MM.1S (cell line): Measurements from ENCODE around the gene STK4.

Source experiments
- DNase-seq: peaks from one replicate; pipeline ENCODE4 v3.0.0-alpha.2; 2015
- H2AFZ ChIP-seq: fragments of 300-600 bp; sonication (generic); 2 replicates; pipeline ENCODE4 v1.6.0; 2016; ENCODE audit warnings: antibody characterized with exemption, low read length
- H3F3A ChIP-seq: fragments of 300-600 bp; sonication (generic); 2 replicates; pipeline ENCODE4 v1.6.1; 2016; ENCODE audit warnings: mild to moderate bottlenecking, antibody characterized with exemption, low read length, moderate library complexity, mixed read lengths; ENCODE audit not compliant: insufficient read depth
- H3K27ac ChIP-seq: fragments of 300-600 bp; sonication (generic); 2 replicates; pipeline ENCODE4 v1.5.1; 2016; ENCODE audit warnings: mild to moderate bottlenecking, low read length
- H3K27me3 ChIP-seq: fragments of 300-600 bp; sonication (generic); replicated peaks from 2 replicates; pipeline ENCODE4 v1.6.0; 2016; ENCODE audit warnings: low read length; ENCODE audit not compliant: insufficient read depth
- H3K36me3 ChIP-seq: fragments of 300-600 bp; sonication (generic); replicated peaks from 2 replicates; pipeline ENCODE4 v1.6.1; 2016; ENCODE audit warnings: mild to moderate bottlenecking, low read length, mixed read lengths; ENCODE audit not compliant: insufficient read depth
- H3K4me1 ChIP-seq: fragments of 300-600 bp; sonication (generic); 2 replicates; pipeline ENCODE4 v1.6.1; 2016; ENCODE audit warnings: low read length, mixed read lengths
- H3K4me2 ChIP-seq: fragments of 300-600 bp; sonication (generic); 2 replicates; pipeline ENCODE4 v1.6.0; 2016; ENCODE audit warnings: low read depth, low read length
- H3K4me3 ChIP-seq: fragments of 300-600 bp; sonication (generic); 2 replicates; pipeline ENCODE4 v1.5.1; 2016; ENCODE audit warnings: low read length, mixed read lengths
- H3K79me2 ChIP-seq: fragments of 300-600 bp; sonication (generic); 2 replicates; pipeline ENCODE4 v1.6.1; 2016; ENCODE audit warnings: mixed run types, low read length, mixed read lengths
- H3K9ac ChIP-seq: fragments of 300-600 bp; sonication (generic); 2 replicates; pipeline ENCODE4 v1.6.1; 2016; ENCODE audit warnings: low read length, mixed read lengths
- H3K9me2 ChIP-seq: fragments of 300-600 bp; sonication (generic); replicated peaks from 2 replicates; pipeline ENCODE4 v1.6.1; 2016; ENCODE audit warnings: mild to moderate bottlenecking, low read length, mixed read lengths; ENCODE audit not compliant: insufficient read depth
- H3K9me3 ChIP-seq: fragments of 300-600 bp; sonication (generic); replicated peaks from 2 replicates; pipeline ENCODE4 v1.6.1; 2016; ENCODE audit warnings: mild to moderate bottlenecking, low read length, mixed read lengths; ENCODE audit not compliant: insufficient read depth
- H4K20me1 ChIP-seq: fragments of 300-600 bp; sonication (generic); 2 replicates; pipeline ENCODE4 v1.6.1; 2016; ENCODE audit warnings: mild to moderate bottlenecking, low read length, moderate library complexity, mixed read lengths; ENCODE audit not compliant: insufficient read depth
- EZH2 ChIP-seq: fragments of 300-600 bp; sonication (generic); optimal IDR thresholded peaks from 2 replicates; pipeline ENCODE3; 2017; ENCODE audit warnings: low read depth, mild to moderate bottlenecking, antibody characterized with exemption, low read length, mixed read lengths
- EZH2phosphoT487 ChIP-seq: fragments of 300-600 bp; sonication (generic); IDR thresholded peaks from 2 replicates; pipeline ENCODE4 v1.6.1; 2018; ENCODE audit warnings: antibody characterized with exemption, low read length
- TF ChIP-seq, protein P1 (sequence below): fragments of 300-600 bp; sonication (generic); IDR thresholded peaks from 2 replicates; pipeline ENCODE4 v1.5.1; 2016; ENCODE audit warnings: antibody characterized with exemption, low read length, mixed read lengths

The STK4 gene

GRCh38 chr20:45052698-45053429, 86.6 kb downstream of the STK4 start:
- peaks cover 86% of the 10 kb centered on the region for H3K79me2 ChIP-seq
- DNase-seq = peak; percentile 81
- H3K4me1 ChIP-seq = peaks cover 86% of the 10 kb centered on the region
- peak overlapping the region; percentile 97 for H3K27ac ChIP-seq
- H3K9me3 ChIP-seq = no peaks in the 10 kb centered on the region
- peak overlapping the region; percentile 23 for H3K4me3 ChIP-seq
- TF ChIP-seq EZH2phosphoT487 (no peak), EZH2 (no peak)
- TF ChIP-seq, protein P1, sequence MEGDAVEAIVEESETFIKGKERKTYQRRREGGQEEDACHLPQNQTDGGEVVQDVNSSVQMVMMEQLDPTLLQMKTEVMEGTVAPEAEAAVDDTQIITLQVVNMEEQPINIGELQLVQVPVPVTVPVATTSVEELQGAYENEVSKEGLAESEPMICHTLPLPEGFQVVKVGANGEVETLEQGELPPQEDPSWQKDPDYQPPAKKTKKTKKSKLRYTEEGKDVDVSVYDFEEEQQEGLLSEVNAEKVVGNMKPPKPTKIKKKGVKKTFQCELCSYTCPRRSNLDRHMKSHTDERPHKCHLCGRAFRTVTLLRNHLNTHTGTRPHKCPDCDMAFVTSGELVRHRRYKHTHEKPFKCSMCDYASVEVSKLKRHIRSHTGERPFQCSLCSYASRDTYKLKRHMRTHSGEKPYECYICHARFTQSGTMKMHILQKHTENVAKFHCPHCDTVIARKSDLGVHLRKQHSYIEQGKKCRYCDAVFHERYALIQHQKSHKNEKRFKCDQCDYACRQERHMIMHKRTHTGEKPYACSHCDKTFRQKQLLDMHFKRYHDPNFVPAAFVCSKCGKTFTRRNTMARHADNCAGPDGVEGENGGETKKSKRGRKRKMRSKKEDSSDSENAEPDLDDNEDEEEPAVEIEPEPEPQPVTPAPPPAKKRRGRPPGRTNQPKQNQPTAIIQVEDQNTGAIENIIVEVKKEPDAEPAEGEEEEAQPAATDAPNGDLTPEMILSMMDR = no peak
- H2AFZ ChIP-seq = no peak overlapping the region
- peaks cover 55% of the 10 kb centered on the region for H3F3A ChIP-seq
- H3K4me2 ChIP-seq = peak overlapping the region; percentile 52
- no peaks in the 10 kb centered on the region for H4K20me1 ChIP-seq
- H3K9ac ChIP-seq = peak overlapping the region; percentile 67
- H3K9me2 ChIP-seq = no peaks in the 10 kb centered on the region
- peaks cover 11% of the 10 kb centered on the region for H3K36me3 ChIP-seq
- no peaks in the 10 kb centered on the region for H3K27me3 ChIP-seq

DNA sequence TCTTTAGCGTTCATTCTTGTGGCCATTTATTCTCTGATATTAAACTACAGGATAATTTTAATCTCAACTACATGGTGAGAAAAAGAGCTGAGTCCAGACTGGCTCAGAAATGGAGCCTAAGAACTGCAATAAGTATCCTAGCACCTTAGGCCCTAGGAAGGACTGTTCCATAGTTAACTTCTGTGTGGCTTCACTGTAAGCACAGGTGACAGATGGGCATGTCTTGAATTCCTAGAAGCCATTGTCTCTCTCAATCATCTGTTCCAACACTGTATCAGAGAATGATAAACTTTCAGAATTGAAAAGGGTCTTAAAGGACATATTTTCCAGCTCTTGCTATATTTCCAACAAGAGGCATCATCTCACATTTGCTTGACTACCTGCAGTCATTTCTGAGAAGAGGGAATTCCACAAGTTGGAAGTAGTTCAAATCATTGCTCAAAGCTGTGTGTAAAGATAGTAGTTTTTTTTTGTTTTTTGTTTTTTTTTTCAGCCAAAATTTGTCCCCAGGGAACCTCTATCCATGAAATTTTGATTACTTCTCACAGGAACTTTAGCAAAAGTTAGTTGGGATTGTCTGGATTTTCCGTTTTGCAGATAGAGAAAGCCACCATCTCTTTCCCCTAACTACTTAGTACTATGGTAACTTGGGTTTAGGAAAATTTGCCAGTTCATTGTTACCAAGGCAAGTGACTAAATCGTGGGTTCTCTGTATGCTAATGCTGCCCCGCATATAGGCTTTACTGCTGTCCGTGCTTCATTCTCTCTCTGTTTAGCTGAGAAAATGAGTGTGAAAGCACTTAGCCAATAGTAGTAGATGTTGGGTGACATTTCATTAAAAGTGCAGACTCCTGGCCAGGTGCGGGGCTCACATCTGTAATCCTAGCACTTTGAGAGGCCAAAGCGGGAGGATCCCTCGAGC, 87.4 kb downstream of the STK4 start:
- no peaks in the 10 kb centered on the region for H4K20me1 ChIP-seq
- H3K4me1 ChIP-seq = peaks cover 94% of the 10 kb centered on the region
- peaks cover 61% of the 10 kb centered on the region for H3F3A ChIP-seq
- peaks cover 11% of the 10 kb centered on the region; the same call in 1 of the 2 replicates for H3K36me3 ChIP-seq
- H3K9me3 ChIP-seq = no peaks in the 10 kb centered on the region
- H3K4me2 ChIP-seq = peak overlapping the region; percentile 52
- H3K27me3 ChIP-seq = no peaks in the 10 kb centered on the region
- no peak overlapping the region for H2AFZ ChIP-seq
- H3K9ac ChIP-seq = peak overlapping the region; percentile 67
- DNase-seq = no peak
- no peaks in the 10 kb centered on the region for H3K9me2 ChIP-seq
- peak overlapping the region; percentile 17; the same call in 1 of the 2 replicates for H3K4me3 ChIP-seq
- TF ChIP-seq, protein P1 = no peak
- TF ChIP-seq EZH2phosphoT487 (no peak), EZH2 (no peak)
- H3K79me2 ChIP-seq = peaks cover 77% of the 10 kb centered on the region
- peak overlapping the region; percentile 97 for H3K27ac ChIP-seq

- peaks cover 95% of the 10 kb centered on the region for H3K4me1 ChIP-seq
- no peaks in the 10 kb centered on the region for H3K9me2 ChIP-seq
- H2AFZ ChIP-seq = no peak overlapping the region
- no peak for TF ChIP-seq EZH2
- TF ChIP-seq EZH2phosphoT487 = no peak
- TF ChIP-seq, protein P1 = no peak
- H3K9ac ChIP-seq = peak overlapping the region; percentile 42
- H3K4me2 ChIP-seq = peak overlapping the region; percentile 52
- H3K27ac ChIP-seq = peak overlapping the region; percentile 97
- H3K9me3 ChIP-seq = no peaks in the 10 kb centered on the region
- peak overlapping the region; percentile 36; the same call in 1 of the 2 replicates for H3K4me3 ChIP-seq
- H3K79me2 ChIP-seq = peaks cover 71% of the 10 kb centered on the region
- no peaks in the 10 kb centered on the region for H4K20me1 ChIP-seq
- H3F3A ChIP-seq = peaks cover 71% of the 10 kb centered on the region
- H3K36me3 ChIP-seq = peaks cover 11% of the 10 kb centered on the region; the same call in 1 of the 2 replicates
- H3K27me3 ChIP-seq = no peaks in the 10 kb centered on the region
- peak; percentile 63 for DNase-seq
These were observed 88.7 kb downstream of the STK4 start for GRCh38 chr20:45055056-45055455.
